B cell (primary cell): Measurements from ENCODE around the gene SMARCA4. TPM values are rescaled to one million over a fixed set of nuclear protein-coding genes. Genes with fewer than 3 reads are reported as not detected.

Source experiments
- ATAC-seq: fragments of 200-7000 bp; cut with Tn5 transposase; one replicate; pipeline ENCODE4 v1.10.0; 2021; ENCODE audit warnings: low read depth, mild to moderate bottlenecking, moderate number of reproducible peaks, moderate library complexity
- CTCF ChIA-PET: fragments of 350-600 bp; sonication (Branson Sonifier 250); formaldehyde crosslinking; loops from one replicate; lab custom pipeline; 2021; ENCODE audit warnings: antibody characterized with exemption, inconsistent platforms; lab: Charles Lee
- POLR2A ChIA-PET: fragments of 350-600 bp; sonication (Branson Sonifier 250); formaldehyde crosslinking; loops from one replicate; lab custom pipeline; 2021; ENCODE audit warnings: antibody characterized with exemption; lab: Charles Lee
- DNase-seq: peaks from one replicate; pipeline ENCODE4 v3.0.0; 2013
- H2AFZ ChIP-seq: 2 replicates; pipeline ENCODE4 v1.6.1; 2012; ENCODE audit warnings: mild to moderate bottlenecking, low read depth, low read length; ENCODE audit not compliant: insufficient read depth, poor library complexity, severe bottlenecking
- H3K27ac ChIP-seq, 2 donors: 1 replicate in 1 of 2; 2 replicates in 1 of 2; pipeline ENCODE4 v1.5.1; 2012 to 2013; ENCODE audit warnings: low read length in 2 of 2, mild to moderate bottlenecking in 2 of 2, moderate library complexity in 1 of 2
- H3K27me3 ChIP-seq, 4 experiments: fragments of 200-600 bp in 1 of 4; sonication (generic) in 1 of 4; replicated peaks in 1 of 4; 1 replicate in 2 of 4; 2 replicates in 2 of 4; pipeline versions ENCODE4 v1.6.1 to v1.7.0; 2013 to 2016; ENCODE audit warnings: low read length in 3 of 4, mild to moderate bottlenecking in 2 of 4, mixed read lengths in 1 of 4, moderate library complexity in 1 of 4; ENCODE audit not compliant: insufficient read depth in 4 of 4, control insufficient read depth in 3 of 4; ENCODE audit errors: control extremely low read depth in 1 of 4
- H3K36me3 ChIP-seq, 2 experiments: replicated peaks in 1 of 2; 1 replicate in 1 of 2; 2 replicates in 1 of 2; pipeline versions ENCODE4 v1.6.1 to v1.7.1; 2013; ENCODE audit warnings: low read length in 1 of 2; ENCODE audit not compliant: insufficient read depth in 2 of 2, control insufficient read depth in 1 of 2; ENCODE audit errors: control extremely low read depth in 1 of 2, extremely low read depth in 1 of 2
- H3K4me1 ChIP-seq, 2 donors: fragments of 200-600 bp in 1 of 2; sonication (generic) in 1 of 2; 1 replicate in 1 of 2; 2 replicates in 1 of 2; pipeline versions ENCODE4 v1.5.1 to v1.6.1; 2013 to 2017; ENCODE audit warnings: low read length in 2 of 2; ENCODE audit not compliant: control insufficient read depth in 2 of 2, insufficient read depth in 2 of 2
- H3K4me2 ChIP-seq: replicated peaks from 2 replicates; pipeline ENCODE3; 2012; ENCODE audit warnings: mild to moderate bottlenecking, low read depth, low read length; ENCODE audit not compliant: poor library complexity, severe bottlenecking
- H3K4me3 ChIP-seq, 5 experiments: fragments of 200-600 bp in 1 of 5; sonication (generic) in 1 of 5; 1 replicate in 3 of 5; 2 replicates in 2 of 5; pipeline versions ENCODE4 v1.5.1 to v1.7.0; 2011 to 2016; ENCODE audit warnings: low read length in 4 of 5, mild to moderate bottlenecking in 4 of 5, low read depth in 2 of 5, control low read depth in 1 of 5, moderate library complexity in 1 of 5; ENCODE audit not compliant: insufficient read depth in 1 of 5; ENCODE audit errors: control extremely low read depth in 1 of 5, extremely low read depth in 1 of 5
- H3K79me2 ChIP-seq: fragments of 200-600 bp; sonication (generic); one replicate; pipeline ENCODE4 v1.6.0; 2016; ENCODE audit warnings: low read length; ENCODE audit not compliant: control insufficient read depth, insufficient read depth
- H3K9ac ChIP-seq: fragments of 200-600 bp; sonication (generic); 2 replicates; pipeline ENCODE4 v1.6.1; 2017; ENCODE audit warnings: mild to moderate bottlenecking, low read length, moderate library complexity
- H3K9me3 ChIP-seq, 3 donors: one replicate each; pipeline versions ENCODE4 v1.6.1 to v1.7.1; 2013; ENCODE audit warnings: low read length in 2 of 3; ENCODE audit not compliant: control insufficient read depth in 2 of 3, insufficient read depth in 1 of 3; ENCODE audit errors: control extremely low read depth in 1 of 3
- H4K20me1 ChIP-seq: 2 replicates; pipeline ENCODE4 v1.6.0; 2012; ENCODE audit warnings: mild to moderate bottlenecking, low read length; ENCODE audit not compliant: insufficient read depth, control insufficient read depth, poor library complexity, severe bottlenecking
- H3K27ac Mint-ChIP-seq: one replicate; pipeline ENCODE4 v1.8.0; 2021; ENCODE audit warnings: mixed read lengths
- H3K27me3 Mint-ChIP-seq: one replicate; pipeline ENCODE4 v1.8.0; 2021; ENCODE audit warnings: mixed read lengths
- H3K4me1 Mint-ChIP-seq: one replicate; pipeline ENCODE4 v1.8.0; 2021; ENCODE audit warnings: mixed read lengths
- H3K4me3 Mint-ChIP-seq: one replicate; pipeline ENCODE4 v1.8.0; 2021; ENCODE audit warnings: mixed read lengths
- H3K9me3 Mint-ChIP-seq: one replicate; pipeline ENCODE4 v1.8.0; 2022; ENCODE audit warnings: mixed read lengths; ENCODE audit not compliant: insufficient read depth
- EZH2 ChIP-seq: IDR thresholded peaks from 2 replicates; pipeline ENCODE4 v1.6.1; 2012; ENCODE audit warnings: borderline replicate concordance, low read depth, mild to moderate bottlenecking, moderate library complexity, low read length; ENCODE audit not compliant: insufficient read depth, poor library complexity, severe bottlenecking
- WGBS: methylation state at CpG from one replicate; pipeline ENCODE4 v1.1.5; 2013; ENCODE audit warnings: missing lambda C conversion rate; ENCODE audit not compliant: insufficient coverage; 5-methylcytosine and 5-hydroxymethylcytosine counted together
- intact Hi-C: fragments of 100-400 bp; cut with micrococcal nuclease; formaldehyde crosslinking; loops from one replicate; pipeline ENCODE4 v1.10.0; 2022
- polyA plus RNA-seq: library from polyadenylated mRNA; depleted of rRNA; stranded (reverse); fragments of >200 nt; gene quantifications from 2 replicates; pipeline ENCODE4 v1.2.3, GENCODE V29; 2012
- total RNA-seq, 2 donors: library from RNA; stranded (reverse); fragments of 120-200 nt in 1 of 2; gene quantifications; 1 replicate in 1 of 2; 2 replicates in 1 of 2; pipeline versions ENCODE4 v1.2.3 to v1.2.4, GENCODE V29; 2013 to 2022
- TF ChIP-seq, protein P1 (sequence below): fragments of 200-600 bp; IDR thresholded peaks from one replicate; pipeline ENCODE4 v1.8.0; 2022; ENCODE audit warnings: antibody characterized with exemption, mild to moderate bottlenecking

The SMARCA4 gene
- total and polyA plus RNA-seq, 2 donors (not counting 1 experiment from before 2014, with no cell fraction given), result 49.7 to 82.3 TPM

DNA sequence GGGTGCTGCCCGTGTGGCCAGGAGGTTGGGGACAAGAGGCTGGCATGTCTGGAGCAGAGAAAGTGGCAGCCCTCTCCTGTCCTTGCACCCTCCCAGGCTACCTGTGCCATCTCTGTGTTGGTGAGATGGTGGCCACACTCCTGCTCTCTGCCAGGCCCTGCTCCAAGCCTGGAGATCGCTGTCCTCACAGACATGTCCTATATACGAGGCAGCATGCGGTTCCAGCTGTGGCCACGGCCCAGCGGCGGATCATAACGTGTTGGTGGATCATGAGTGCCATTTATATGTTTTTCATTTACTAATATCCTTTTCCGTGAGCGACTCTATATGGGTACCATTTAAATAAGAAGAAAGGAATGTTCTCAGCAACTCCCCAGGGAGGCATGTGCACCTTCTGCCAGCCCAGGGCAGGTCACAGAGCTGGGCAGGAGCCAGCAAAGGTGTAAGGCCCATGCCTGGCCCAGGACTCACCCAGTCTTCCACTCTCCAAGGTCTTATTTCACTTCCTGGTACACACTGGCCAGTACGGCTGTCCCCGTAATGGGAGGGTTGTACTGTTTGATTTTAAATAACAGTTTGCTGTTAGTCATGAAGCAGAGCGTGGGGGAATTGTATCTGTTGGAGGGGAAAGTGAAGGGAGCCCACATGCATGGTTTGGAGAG, 81.3 kb downstream of the SMARCA4 start:
- peaks cover 0 to 39% of the 10 kb centered on the region in 2 experiments for H3K36me3 ChIP-seq
- H3K27me3 ChIP-seq, result peaks cover 0 to 31% (median 6%) of the 10 kb centered on the region in 4 experiments
- Mint-ChIP-seq H3K4me3 (no peak overlapping the region), H3K9me3 (no peaks in the 10 kb centered on the region), H3K4me1 (peaks cover 10% of the 10 kb centered on the region), H3K27me3 (peaks cover 24% of the 10 kb centered on the region), H3K27ac (no peak overlapping the region)
- no peak for DNase-seq
- ATAC-seq, result no peak
- H3K9me3 ChIP-seq, result peaks cover 0 to 13% (median 0%) of the 10 kb centered on the region in 3 donors
- H3K4me1 ChIP-seq, result peaks cover 10 to 20% of the 10 kb centered on the region in 2 donors
- ChIA-PET POLR2A (no interaction called here), CTCF (no interaction called here)
- WGBS, result 98% methylated on average over 10 of the region's 13 CpGs
- H3K79me2 ChIP-seq, result peaks cover 12% of the 10 kb centered on the region
- peaks cover 51% of the 10 kb centered on the region for H4K20me1 ChIP-seq
- H3K4me3 ChIP-seq, result no peak overlapping the region
- no peak overlapping the region for H3K27ac ChIP-seq
- H3K4me2 ChIP-seq, result no peak overlapping the region
- intact Hi-C loops, result no loop called here
- H3K9ac ChIP-seq, result no peak overlapping the region
- TF ChIP-seq, protein P1, sequence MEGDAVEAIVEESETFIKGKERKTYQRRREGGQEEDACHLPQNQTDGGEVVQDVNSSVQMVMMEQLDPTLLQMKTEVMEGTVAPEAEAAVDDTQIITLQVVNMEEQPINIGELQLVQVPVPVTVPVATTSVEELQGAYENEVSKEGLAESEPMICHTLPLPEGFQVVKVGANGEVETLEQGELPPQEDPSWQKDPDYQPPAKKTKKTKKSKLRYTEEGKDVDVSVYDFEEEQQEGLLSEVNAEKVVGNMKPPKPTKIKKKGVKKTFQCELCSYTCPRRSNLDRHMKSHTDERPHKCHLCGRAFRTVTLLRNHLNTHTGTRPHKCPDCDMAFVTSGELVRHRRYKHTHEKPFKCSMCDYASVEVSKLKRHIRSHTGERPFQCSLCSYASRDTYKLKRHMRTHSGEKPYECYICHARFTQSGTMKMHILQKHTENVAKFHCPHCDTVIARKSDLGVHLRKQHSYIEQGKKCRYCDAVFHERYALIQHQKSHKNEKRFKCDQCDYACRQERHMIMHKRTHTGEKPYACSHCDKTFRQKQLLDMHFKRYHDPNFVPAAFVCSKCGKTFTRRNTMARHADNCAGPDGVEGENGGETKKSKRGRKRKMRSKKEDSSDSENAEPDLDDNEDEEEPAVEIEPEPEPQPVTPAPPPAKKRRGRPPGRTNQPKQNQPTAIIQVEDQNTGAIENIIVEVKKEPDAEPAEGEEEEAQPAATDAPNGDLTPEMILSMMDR, result no peak
- no peak for TF ChIP-seq EZH2
- no peak overlapping the region for H2AFZ ChIP-seq

DNA sequence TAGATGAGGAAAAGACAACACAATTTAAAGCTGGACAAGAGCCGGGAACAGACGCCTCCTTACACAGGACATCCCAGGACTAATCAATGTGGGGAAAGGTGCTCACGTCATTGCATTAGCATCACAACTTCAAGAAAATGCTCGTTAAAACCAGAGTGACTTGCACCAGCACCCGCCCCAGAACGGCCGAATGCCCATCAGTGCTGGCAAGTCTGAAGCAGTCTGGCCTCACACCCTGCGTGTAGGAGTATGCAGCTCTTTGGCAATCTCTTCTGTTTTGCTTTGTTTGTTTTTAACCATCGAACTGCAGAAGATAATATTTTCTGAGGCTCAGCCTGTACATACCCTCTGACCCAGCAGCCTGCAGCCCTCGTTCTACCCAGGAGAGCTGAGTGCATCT, 83.6 kb downstream of the SMARCA4 start:
- WGBS, result 98% methylated on average over 10 of the region's 10 CpGs
- peaks cover 0 to 23% of the 10 kb centered on the region in 2 experiments for H3K36me3 ChIP-seq
- peaks cover 43% of the 10 kb centered on the region for H4K20me1 ChIP-seq
- H3K79me2 ChIP-seq, result peaks cover 6% of the 10 kb centered on the region
- peaks cover 0 to 7% (median 0%) of the 10 kb centered on the region in 3 donors for H3K9me3 ChIP-seq
- H3K4me1 ChIP-seq, result peaks cover 30 to 43% of the 10 kb centered on the region in 2 donors
- peaks cover 29% of the 10 kb centered on the region for H3K4me1 Mint-ChIP-seq
- ATAC-seq (no peak), DNase-seq (no peak)
- no peak overlapping the region for H3K4me3 Mint-ChIP-seq
- intact Hi-C loops, result no loop called here
- ChIA-PET CTCF (interaction anchor here (1.1 to 1.9 kb wide), 4 partner anchors 8 to 86 kb away, joined by 3 to 12 read pairs (median 8); no protein-coding TSS in a partner anchor), POLR2A (no interaction called here)
- peaks cover 18% of the 10 kb centered on the region for H3K27me3 Mint-ChIP-seq
- TF ChIP-seq, protein P1, result no peak
- no peak for TF ChIP-seq EZH2
- no peak overlapping the region for H3K9ac ChIP-seq
- no peak overlapping the region for H2AFZ ChIP-seq
- H3K27ac Mint-ChIP-seq, result no peak overlapping the region
- no peak overlapping the region for H3K27ac ChIP-seq
- no peak overlapping the region for H3K4me2 ChIP-seq
- H3K9me3 Mint-ChIP-seq, result no peaks in the 10 kb centered on the region
- no peak overlapping the region for H3K4me3 ChIP-seq
- peaks cover 0 to 23% (median 6%) of the 10 kb centered on the region in 4 experiments for H3K27me3 ChIP-seq
